Measurements from ENCODE around the gene PRKCZ.

Gene PRKCZ

GRCh38 chr1:2044510-2045319 lies 5.5 kb upstream of the PRKCZ start:
- DNase-seq: peak; percentile 64 to 96 (median 78)
- intact Hi-C loops (cut with DNase I): loop anchor here (2.0 to 5.0 kb wide), 2 partner anchors 84 to 102 kb away; no protein-coding TSS in a partner anchor

DNA sequence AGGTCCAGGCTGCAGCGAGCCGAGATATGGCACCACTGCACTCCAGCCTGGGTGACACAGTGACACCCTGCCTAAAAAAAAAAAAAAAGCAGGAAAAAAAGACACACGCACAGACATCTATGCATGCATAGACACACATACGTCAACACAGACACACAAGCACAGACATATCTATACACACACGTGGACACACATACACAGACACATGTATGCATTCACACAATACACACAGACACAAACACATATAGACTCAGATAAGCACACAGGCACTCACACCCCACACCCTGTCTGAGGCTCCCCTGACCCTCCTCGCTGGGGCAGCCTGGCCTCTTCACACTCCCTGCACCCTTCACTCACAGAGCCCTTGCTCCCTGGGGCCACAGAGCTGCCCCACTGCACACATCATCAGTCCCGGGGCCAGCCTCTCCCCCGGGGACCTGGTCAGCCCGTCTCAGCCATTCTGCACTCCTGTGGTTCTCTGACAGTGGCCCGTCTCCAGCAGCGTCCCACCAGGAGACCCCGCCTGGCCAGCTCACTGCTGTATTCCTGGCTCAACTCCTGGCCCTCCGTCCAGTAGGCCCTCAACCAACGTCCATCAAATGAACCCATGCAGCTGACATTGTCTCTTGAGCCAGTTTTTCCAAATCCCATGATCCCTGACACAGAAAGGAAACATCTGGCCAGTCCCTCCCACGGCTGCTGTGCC lies 4.6 kb upstream of the PRKCZ start:
- intact Hi-C loops (cut with DNase I): loop anchor here (2.0 kb wide), 1 partner anchor 85 kb away; no protein-coding TSS in a partner anchor
- DNase-seq: no peak

DNA sequence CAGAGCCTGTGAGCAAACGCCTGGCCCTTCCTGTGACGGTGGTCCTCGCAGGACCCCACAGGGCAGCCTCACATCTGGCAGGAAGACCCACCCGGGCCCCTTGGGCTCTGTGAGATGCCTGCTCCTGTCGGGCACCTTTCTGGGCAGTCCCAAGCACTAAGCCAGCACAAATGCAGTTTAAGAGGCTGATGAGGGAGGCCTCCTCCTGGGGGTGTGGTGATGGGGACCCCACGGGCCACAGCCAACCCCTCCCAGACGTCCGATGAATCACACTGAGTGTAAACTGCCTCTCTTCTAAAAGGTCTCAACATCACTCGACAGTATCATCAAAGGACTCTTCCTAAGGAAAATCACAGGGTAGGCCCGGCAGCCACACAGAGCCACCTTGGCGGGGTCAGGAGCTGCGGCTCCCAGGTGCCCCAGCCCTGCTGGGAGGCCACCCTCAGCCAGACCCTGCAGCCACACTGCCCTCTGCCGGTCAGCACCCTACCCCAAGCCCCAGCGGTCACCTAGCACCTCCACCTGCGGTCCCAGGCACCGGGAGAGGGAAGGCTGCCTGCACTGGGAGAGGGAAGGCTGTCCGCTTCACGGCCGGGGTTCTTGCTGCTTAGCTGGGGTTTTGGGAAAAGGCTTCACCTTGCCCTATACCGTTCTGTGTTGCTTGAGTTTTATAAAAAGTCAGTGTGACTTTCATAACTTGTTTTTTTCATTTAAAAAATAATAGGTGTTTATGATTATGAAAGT lies 3.9 kb upstream of the PRKCZ start:
- peak in 5 of 10 donors; percentile 53 to 79 (median 57) for DNase-seq

DNA sequence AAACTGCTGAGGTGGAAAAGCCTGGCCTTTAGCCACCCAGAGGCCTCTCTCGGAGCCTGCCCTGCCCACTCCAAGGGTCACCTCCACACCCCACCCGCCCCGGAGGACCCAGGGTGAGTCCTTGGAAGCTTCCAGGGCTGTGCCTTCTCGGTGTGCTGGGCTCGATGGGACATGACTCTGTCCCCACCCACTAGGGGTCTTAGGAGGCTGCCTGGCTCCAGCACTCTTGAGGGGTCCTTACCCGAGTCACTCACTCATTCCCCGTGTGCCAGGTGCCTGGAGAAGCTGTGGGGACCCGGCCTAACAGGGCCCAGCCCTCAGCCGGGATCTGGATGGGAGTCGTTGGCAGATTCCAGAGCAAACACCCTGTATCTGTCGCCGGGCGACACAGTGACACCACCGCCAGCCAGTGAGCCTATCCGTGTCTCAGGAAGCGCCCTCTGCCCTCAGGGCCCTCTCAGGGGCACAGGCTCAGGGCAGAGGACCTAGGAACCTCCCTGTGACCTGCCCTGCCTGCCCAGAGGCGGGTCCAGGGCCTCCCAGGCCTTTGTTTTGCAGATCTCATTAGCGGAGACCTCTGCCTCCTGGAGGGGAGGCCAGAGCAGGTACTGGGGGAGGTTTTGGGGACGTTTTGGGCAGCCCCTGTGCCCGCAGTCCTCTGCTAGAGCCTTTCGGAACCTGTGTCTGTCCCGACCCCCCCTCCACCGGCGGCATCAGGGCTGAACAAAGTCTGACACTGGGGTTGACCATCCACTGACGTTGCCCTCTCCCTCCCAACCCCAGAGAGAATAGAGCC lies 3.1 kb upstream of the PRKCZ start:
- intact Hi-C loops (cut with DNase I): no loop called here
- no peak for DNase-seq

More for the DNA sequence above, 3.9 kb upstream of the PRKCZ start:
- intact Hi-C loops (cut with DNase I): no loop called here

DNA sequence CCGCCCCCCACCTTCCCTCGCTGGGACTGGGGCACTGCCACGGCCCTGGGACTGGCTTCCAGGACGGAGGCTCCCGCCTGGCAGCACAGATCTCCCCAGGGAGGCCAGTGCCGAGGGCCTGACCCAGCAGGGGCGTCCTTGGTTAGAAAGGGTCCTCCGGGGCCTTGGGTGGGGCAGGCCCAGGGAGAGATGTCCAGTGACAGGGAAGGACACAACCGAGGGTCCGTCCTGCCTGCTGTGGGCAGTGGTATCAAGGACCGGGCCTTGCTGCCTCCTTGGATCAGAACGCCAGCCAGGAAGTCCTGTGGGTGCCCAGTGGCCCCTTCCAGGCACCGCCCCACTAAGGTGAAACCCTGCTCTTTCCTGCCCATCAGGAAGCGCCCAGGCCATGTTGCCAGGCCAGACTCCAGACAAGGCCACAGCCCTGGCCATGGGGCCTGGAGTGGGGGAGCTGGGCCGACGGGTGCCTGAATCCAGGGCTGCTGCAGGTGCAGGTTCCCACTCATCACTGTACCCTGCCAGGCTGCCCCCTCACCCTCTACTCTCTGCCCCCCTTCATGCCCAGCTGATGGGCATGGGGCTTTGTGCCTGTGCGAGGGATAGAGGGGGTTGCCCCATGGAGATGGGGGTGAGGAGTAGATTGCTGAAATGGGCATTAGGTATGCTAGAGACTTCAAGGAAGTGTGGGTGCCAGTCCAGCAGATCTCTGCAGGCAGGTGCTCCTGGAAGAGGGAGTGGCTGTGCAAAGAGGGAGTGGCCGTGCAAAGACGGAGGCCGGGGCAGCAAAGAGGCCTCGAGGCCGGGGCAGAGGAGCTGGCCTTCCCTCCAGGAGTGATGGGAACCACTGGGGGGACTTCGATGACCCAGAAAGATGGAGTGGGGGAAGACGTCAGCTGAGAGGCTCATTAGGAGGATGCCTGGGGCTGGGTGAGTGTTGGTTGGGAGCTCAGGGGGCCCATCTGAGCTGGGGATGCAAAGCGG lies 2.2 kb upstream of the PRKCZ start:
- DNase-seq: no peak
- intact Hi-C loops (cut with DNase I): no loop called here

- intact Hi-C loops (cut with DNase I): no loop called here
- no peak for DNase-seq
These were observed 940 bp upstream of the PRKCZ start for GRCh38 chr1:2049225-2049717.

DNA sequence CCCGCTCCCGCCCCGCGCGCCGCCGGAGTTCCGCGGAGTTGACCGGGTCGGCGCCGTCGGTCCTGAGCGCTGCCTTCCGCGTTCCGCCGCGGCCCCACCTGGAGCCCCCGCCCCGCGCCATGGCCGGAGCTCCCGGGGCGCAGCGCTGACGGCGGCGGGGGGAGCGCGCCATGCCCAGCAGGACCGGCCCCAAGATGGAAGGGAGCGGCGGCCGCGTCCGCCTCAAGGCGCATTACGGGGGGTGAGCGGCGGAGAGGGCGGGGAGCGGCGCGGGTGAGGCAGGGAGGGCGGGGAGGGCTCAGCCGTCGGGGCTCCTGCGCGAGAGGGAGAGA lies 216 bp downstream of the PRKCZ start:
- no peak for DNase-seq
- intact Hi-C loops (cut with DNase I): no loop called here

DNA sequence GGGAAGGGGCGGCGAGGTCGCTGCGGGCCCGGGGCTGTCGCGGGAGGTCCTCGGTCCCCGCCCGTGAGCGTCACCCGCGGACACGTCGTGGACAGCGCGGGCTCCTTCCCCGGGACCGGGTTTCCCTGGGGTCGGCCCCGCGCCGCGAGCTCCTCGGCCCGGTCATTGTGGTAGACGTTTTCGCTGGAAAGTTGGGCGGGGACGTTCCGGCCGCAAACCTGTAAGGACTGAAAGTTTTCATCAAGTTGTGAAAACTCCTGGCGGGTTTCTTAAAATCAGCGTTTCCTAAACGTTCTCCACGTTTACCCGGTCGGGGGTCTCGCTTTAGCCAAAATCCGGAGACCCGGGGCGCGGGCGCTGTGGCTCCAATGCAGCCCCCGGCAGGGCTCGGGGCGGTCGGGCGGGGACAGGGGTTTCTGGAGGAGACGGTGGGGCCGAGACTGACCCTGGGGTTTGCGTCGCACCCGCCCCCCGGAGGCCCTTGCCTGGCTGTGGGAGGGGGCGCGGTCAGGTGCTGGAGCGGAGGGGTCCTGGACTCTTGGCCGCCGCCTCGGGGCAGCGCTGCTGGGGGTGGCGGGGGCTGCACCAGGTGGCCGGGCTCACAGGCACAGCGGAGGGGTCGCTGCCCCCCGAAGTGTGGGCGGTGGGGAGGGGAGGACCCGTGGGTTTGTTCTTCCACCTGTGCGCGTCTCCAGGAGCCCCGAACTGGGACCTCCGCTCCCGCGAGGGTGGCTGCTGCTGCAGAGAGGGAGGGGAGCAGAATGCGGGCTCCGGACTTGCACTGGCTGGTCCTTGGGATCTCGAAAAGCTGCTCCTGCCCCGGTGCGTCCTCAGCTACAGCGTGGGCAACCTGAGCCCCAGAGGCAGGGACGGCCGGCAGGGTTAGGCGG lies 827 bp downstream of the PRKCZ start:
- DNase-seq: peak in 1 of 10 donors; percentile 68

DNA sequence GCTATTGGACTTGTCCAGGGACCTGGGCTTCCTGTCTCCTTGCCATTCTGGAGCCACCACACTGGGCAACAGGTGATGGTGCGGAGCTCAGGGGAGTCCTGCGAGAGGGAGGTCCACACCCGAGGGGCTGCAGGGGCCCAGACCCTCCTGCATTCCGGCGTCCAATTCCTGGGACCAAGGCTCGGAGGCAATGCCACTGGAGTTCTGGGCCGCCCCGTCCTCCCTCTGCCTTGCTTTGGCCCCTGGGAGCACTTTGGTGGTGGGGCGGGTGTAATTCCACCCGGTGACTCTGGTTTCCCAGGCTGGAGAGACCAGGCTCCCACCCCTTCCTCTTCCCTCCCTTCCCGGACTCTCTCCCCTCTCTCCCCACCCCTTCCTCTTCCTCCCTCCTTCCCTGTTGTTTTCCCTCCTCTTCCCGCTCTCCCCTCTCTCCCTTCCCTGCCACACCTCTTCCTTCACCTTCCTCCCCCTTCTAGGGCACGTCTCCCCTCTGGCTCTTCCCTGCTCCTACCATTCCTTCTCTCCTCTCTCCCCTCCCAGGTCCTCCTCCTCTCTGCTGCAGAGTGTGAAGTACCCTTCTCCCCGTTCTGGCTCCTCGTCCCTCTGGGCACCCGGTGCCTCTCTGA lies 2.0 kb downstream of the PRKCZ start:
- no peak for DNase-seq
- intact Hi-C loops (cut with DNase I): no loop called here

More for the DNA sequence above, 827 bp downstream of the PRKCZ start:
- intact Hi-C loops (cut with DNase I): no loop called here

DNA sequence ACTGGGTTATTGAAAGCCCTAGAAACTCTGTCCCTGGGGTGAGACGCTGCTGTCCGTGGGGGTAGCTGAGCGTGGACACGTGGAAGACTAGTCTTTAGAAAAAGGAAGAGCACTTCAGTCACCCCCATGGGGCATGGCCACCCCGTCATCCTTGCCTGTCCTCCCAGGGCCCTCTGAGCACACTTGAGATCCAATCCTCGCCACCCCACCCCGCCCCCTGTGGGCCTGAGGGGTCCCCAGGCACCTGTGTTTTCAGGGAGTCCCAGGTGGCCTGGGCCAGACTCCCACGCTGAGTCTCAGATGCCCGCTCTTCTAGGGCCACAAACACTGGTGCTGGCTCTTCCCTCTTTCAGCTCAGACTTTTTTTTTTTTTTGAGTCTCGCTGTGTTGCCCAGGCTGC lies 2.5 kb downstream of the PRKCZ start:
- intact Hi-C loops (cut with DNase I): no loop called here

DNA sequence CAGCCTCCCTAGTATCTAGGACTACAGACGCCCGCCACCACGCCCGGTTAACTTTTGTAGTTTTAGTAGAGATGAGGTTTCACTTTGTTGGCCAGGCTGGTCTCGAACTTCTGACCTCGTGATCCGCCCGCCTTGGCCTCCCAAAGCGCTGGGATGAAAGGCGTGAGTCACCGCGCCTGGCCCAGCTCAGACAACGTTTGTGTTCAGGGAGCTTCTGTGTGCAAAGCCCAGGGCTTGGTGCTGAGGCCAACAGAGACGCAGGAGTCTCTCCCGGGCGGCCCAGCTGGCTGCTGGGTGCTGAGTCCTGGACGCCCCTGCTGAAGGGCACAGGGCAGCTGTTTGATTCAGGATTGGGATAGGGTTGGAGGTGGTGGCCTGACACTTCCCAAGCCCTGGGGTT lies 3.0 kb downstream of the PRKCZ start:
- DNase-seq: no peak
- intact Hi-C loops (cut with DNase I): no loop called here

More for the DNA sequence above, 2.5 kb downstream of the PRKCZ start:
- no peak for DNase-seq

DNA sequence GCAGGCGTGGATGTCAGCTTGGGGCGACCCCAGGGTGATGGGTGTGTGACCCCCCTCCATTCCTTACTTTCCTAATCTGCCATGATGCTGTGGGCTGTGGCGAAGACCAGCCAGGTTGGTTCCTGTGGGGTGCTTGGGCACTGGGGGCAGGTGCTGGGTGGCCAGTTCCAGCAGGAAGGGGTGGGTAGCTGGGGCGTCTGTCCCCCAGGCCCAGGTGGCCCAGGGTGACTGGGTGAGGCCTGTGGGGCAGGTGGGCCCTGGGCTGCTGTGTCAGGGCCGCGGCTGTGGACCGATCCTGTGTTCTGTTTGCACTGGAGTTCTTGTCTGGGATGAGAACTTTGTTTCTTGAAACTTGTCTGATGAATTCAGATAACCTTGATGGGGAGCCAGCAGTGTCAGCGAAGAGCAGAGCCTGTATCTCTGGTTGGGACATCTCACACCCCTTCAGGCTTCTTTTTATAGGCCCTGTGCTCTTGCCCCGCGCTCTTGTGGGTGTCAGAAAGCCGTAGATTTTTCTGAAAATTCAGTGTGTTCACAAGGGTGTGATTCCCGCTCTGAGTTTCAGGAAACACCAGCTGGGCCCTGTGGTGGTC lies 3.7 kb downstream of the PRKCZ start:
- no peak for DNase-seq
- intact Hi-C loops (cut with DNase I): no loop called here

DNA sequence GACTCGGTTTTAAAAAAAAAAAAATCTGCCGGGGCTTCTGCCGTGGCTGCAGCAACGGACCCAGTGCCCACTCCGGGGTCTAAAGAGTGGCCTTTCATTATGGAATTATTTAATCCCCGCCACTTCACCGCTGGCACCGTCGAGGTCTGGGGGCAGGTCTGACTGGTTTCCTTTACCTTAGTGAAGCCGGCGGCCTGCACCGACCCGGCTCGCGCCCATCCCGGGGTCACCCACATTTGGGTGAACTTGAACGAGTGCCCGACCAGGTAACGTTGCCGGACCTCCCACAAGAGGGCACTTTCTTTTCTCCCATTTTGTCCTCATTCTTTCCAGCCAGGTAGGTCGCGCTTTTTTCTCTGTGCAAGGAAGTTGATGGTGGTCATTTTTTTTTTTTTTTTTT lies 4.3 kb downstream of the PRKCZ start:
- intact Hi-C loops (cut with DNase I): no loop called here
- peak in 1 of 10 donors; percentile 65 for DNase-seq

DNA sequence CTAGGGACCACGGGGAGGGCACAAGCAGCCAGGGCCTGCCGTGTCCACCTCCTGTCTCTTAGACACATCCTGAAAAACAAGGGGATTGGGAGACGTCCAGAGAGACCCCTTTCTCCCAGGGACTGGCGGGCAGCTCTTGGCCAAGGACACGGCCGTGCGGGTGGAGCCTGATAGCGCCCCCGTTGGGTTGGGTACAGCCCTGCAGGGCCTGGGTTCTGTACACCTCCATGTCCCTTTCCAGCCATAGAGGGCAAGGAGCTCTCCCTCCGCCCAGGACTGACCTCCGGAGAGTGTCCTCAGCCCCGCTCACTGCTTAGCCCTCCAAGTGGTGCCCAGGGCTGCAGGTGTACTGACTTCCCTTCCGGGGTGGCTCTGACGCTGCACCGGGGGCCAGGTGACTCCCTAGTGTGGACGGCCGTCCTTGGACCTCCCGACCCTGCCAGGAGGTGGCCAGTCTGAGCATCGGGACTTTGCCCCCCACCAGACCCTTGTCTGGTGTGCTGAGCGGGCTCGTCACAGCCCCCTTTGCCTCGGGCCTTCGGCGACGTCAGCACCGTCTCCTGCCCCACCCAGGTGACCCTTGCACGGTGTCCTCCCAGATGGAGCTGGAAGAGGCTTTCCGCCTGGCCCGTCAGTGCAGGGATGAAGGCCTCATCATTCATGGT lies 5.8 kb downstream of the PRKCZ start:
- intact Hi-C loops (cut with DNase I): no loop called here
- peak in 1 of 10 donors; percentile 80 for DNase-seq

DNA sequence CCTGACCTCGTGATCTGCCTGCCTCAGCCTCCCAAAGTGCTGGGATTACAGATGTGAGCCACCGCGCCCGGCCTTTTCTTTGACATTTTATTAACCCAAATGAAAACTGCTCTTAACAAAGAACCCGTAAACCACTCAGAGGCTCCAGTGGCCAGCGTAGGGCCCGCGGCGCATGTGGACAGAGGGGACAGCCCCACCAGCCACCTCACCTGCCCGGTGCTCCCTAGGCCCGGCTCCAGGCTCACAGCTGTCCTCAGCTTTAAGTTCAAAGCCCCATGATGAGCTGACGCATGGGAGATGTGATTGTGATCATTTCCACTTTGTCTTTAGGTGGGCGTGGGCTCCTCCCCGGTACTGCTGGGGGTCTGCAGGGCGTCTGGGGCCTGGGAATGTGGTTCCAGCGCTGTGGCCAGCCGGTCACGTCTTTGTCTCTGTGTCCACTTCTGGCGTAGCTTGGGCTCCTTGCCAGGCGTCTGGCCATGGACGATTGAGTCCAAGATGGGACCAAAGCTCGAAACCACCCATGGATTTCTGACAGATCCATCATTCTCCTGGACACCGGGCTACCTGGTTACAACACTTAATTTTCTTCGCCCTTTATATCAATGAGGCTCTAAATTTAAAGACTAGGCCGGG lies 6.9 kb downstream of the PRKCZ start:
- DNase-seq: no peak
- intact Hi-C loops (cut with DNase I): no loop called here

- DNase-seq: peak in 1 of 10 donors; percentile 62
- intact Hi-C loops (cut with DNase I): no loop called here
These were observed 9.2 kb downstream of the PRKCZ start for GRCh38 chr1:2059290-2059953.
